SK-N-MC (cell line): ENCODE data around the gene CTDSP2.

Experiments used
- EZH2 ChIP-seq: fragments of 200-600 bp; sonication (generic); IDR thresholded peaks from one replicate; pipeline ENCODE4 v1.6.1; 2017; ENCODE audit warnings: antibody characterized with exemption
- FOXP2 ChIP-seq: optimal IDR thresholded peaks from 2 replicates; pipeline ENCODE3; 2011; ENCODE audit warnings: mild to moderate bottlenecking, moderate library complexity; ENCODE audit not compliant: insufficient read depth; ENCODE audit errors: extremely low read length, control extremely low read depth
- POLR2AphosphoS5 ChIP-seq: IDR thresholded peaks from 2 replicates; pipeline ENCODE4 v1.6.1; 2012; ENCODE audit warnings: mild to moderate bottlenecking, low read depth, low read length, borderline replicate concordance

GRCh38 chr12:57868851-57869268 lies 22.3 kb upstream of the CTDSP2 start:
- TF ChIP-seq EZH2, result no peak
- peak; percentile 36; the same call in 1 of the 2 replicates for TF ChIP-seq POLR2AphosphoS5
- peak; percentile 56 for TF ChIP-seq FOXP2
